Breast epithelium (tissue), 4 donors: ENCODE results near the gene ANTXR1. TPM values are rescaled to one million over a fixed set of nuclear protein-coding genes. Genes with fewer than 3 reads are reported as not detected.

ENCODE experiments used
- DNase-seq, 2 donors: peaks; one replicate each; pipeline ENCODE4 v3.0.0-alpha.2; 2019; ENCODE audit warnings: low spot score in 2 of 2
- H3K27ac ChIP-seq, 2 donors: fragments of 200-600 bp; sonication (generic) in 1 of 2; one replicate each; pipeline ENCODE4 v1.5.1; 2016 to 2019; ENCODE audit warnings: mild to moderate bottlenecking in 1 of 2
- H3K27me3 ChIP-seq, 2 donors: fragments of 200-600 bp; sonication (generic) in 1 of 2; one replicate each; pipeline versions ENCODE4 v1.5.1 to v1.6.0; 2017 to 2019; ENCODE audit warnings: control low read depth in 1 of 2, mild to moderate bottlenecking in 1 of 2
- H3K36me3 ChIP-seq: fragments of 200-600 bp; one replicate; pipeline ENCODE4 v1.5.1; 2019
- H3K4me1 ChIP-seq, 2 donors: fragments of 200-600 bp; sonication (generic); one replicate each; pipeline ENCODE4 v1.5.1; 2016 to 2019; ENCODE audit warnings: control low read depth in 1 of 2
- H3K4me3 ChIP-seq, 3 donors: fragments of 200-600 bp; sonication (generic); 1 replicate in 2 of 3; 2 replicates in 1 of 3; pipeline ENCODE4 v1.5.1; 2016 to 2019; ENCODE audit warnings: mild to moderate bottlenecking in 3 of 3, moderate library complexity in 2 of 3
- H3K9me3 ChIP-seq, 2 donors: fragments of 200-600 bp; sonication (generic) in 1 of 2; one replicate each; pipeline ENCODE4 v1.5.1; 2016 to 2019; ENCODE audit warnings: control low read depth in 1 of 2
- POLR2A ChIP-seq: fragments of 450-650 bp; IDR thresholded peaks from one replicate; pipeline ENCODE4 v1.6.1; 2016; ENCODE audit warnings: antibody characterized with exemption, mild to moderate bottlenecking, moderate library complexity
- POLR2AphosphoS5 ChIP-seq, 3 donors: sonication (generic); formaldehyde crosslinking; IDR thresholded peaks; one replicate each; pipeline ENCODE4 v1.6.1; 2017; ENCODE audit warnings: antibody characterized with exemption in 3 of 3
- intact Hi-C: fragments of 100-400 bp; cut with DNase I; formaldehyde crosslinking; loops from one replicate; pipeline ENCODE4 v1.15.1; 2023; ENCODE audit warnings: low total_unique reads
- total RNA-seq, 3 donors: library from RNA; depleted of rRNA; stranded (reverse); fragments of >200 nt; gene quantifications; one replicate each; pipeline ENCODE4 v1.1.0, GENCODE V29; 2016
- TF ChIP-seq, protein P1 (sequence below), 3 donors: fragments of 450-650 bp; IDR thresholded peaks; one replicate each; pipeline ENCODE4 v1.5.1; 2016 to 2017; ENCODE audit warnings: antibody characterized with exemption in 3 of 3, mild to moderate bottlenecking in 3 of 3, moderate library complexity in 3 of 3

ANTXR1 gene
- total RNA-seq, 3 donors from 2014 or later, result 52.7 to 72.8 (median 68.8) TPM

DNA sequence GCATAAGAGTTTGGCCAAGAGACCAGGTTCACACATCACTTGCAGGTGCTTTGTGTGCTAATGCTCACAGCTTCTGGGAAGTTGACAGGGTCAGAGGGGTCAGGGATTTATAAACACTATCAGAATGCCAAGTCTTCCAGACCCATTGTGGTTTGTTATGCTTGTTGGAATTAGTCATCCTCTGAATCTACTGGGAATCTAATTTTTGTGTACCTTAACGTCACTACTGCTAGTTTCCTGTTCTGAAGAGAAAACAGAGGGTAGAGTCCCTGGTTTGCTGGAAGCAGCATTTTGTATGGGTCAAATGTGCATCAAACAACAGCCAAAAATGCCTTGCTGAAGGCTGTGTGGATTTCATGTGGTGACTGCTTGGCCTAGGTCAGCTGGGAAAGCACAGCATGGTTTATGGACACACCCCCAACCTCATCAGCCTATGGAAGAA is 33.3 kb downstream of the ANTXR1 start:
- no peak for DNase-seq
- Histone ChIP-seq H3K4me1 (no peaks in the 10 kb centered on the region), H3K9me3 (no peaks in the 10 kb centered on the region), H3K36me3 (no peaks in the 10 kb centered on the region), H3K4me3 (no peak overlapping the region), H3K27me3 (no peaks in the 10 kb centered on the region), H3K27ac (peak overlapping the region; percentile 52 to 70)
- TF ChIP-seq POLR2AphosphoS5 (IDR thresholded peaks at IDR 0.05) (no peak), POLR2A (no peak)
- TF ChIP-seq, protein P1, sequence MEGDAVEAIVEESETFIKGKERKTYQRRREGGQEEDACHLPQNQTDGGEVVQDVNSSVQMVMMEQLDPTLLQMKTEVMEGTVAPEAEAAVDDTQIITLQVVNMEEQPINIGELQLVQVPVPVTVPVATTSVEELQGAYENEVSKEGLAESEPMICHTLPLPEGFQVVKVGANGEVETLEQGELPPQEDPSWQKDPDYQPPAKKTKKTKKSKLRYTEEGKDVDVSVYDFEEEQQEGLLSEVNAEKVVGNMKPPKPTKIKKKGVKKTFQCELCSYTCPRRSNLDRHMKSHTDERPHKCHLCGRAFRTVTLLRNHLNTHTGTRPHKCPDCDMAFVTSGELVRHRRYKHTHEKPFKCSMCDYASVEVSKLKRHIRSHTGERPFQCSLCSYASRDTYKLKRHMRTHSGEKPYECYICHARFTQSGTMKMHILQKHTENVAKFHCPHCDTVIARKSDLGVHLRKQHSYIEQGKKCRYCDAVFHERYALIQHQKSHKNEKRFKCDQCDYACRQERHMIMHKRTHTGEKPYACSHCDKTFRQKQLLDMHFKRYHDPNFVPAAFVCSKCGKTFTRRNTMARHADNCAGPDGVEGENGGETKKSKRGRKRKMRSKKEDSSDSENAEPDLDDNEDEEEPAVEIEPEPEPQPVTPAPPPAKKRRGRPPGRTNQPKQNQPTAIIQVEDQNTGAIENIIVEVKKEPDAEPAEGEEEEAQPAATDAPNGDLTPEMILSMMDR (IDR thresholded peaks at IDR 0.05), result no peak
- intact Hi-C loops, result no loop called here

GRCh38 chr2:69047625-69048145 is 34.7 kb downstream of the ANTXR1 start:
- no peak for DNase-seq
- no peak overlapping the region for H3K4me3 ChIP-seq
- intact Hi-C loops, result no loop called here
- TF ChIP-seq, protein P1 (IDR thresholded peaks at IDR 0.05), result no peak
- no peak for TF ChIP-seq POLR2A
- TF ChIP-seq POLR2AphosphoS5 (IDR thresholded peaks at IDR 0.05), result no peak
- H3K9me3 ChIP-seq, result no peaks in the 10 kb centered on the region
- no peaks in the 10 kb centered on the region for H3K4me1 ChIP-seq
- H3K27me3 ChIP-seq, result no peaks in the 10 kb centered on the region
- H3K27ac ChIP-seq, result peak overlapping the region in 1 of 2 donors; percentile 2
- no peaks in the 10 kb centered on the region for H3K36me3 ChIP-seq

GRCh38 chr2:69050802-69051201 is 37.8 kb downstream of the ANTXR1 start:
- Histone ChIP-seq H3K36me3 (no peaks in the 10 kb centered on the region), H3K4me1 (no peaks in the 10 kb centered on the region), H3K27ac (no peak overlapping the region), H3K27me3 (no peaks in the 10 kb centered on the region), H3K9me3 (no peaks in the 10 kb centered on the region), H3K4me3 (no peak overlapping the region)
- no peak for DNase-seq
- intact Hi-C loops, result no loop called here
- TF ChIP-seq, protein P1 (IDR thresholded peaks at IDR 0.05), result no peak
- no peak for TF ChIP-seq POLR2AphosphoS5 (IDR thresholded peaks at IDR 0.05)
- no peak for TF ChIP-seq POLR2A

- Histone ChIP-seq H3K27ac (peak overlapping the region in 1 of 2 donors; percentile 5), H3K36me3 (no peaks in the 10 kb centered on the region), H3K9me3 (no peaks in the 10 kb centered on the region), H3K27me3 (no peaks in the 10 kb centered on the region), H3K4me1 (no peaks in the 10 kb centered on the region), H3K4me3 (no peak overlapping the region)
- no peak for TF ChIP-seq POLR2A
- TF ChIP-seq, protein P1 (IDR thresholded peaks at IDR 0.05), result no peak
- no peak for TF ChIP-seq POLR2AphosphoS5 (IDR thresholded peaks at IDR 0.05)
- DNase-seq, result no peak
- intact Hi-C loops, result no loop called here
Measured at GRCh38 chr2:69053416-69053965, 40.5 kb downstream of the ANTXR1 start.

DNA sequence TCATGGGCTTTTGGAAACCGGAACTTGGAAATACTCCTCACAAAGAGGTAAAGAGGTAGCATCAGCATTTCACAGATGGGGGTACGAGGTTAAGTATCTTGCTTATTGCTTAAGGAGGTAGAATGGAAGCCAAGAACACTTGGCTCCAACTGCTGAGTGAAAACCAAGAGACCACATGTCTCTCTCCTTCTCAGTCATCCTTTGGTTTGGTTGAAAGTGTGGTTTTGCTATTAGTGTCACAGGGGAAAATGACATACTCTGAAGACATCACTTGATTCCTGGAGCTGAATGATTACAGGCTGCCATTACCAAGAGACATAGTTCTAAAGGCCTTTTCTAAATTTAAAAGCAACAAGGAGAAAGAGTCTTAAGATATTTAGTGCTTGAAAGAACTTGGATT is 41.5 kb downstream of the ANTXR1 start:
- peak overlapping the region; percentile 34 to 72 for H3K27ac ChIP-seq
- H3K4me1 ChIP-seq, result no peaks in the 10 kb centered on the region
- no peak for DNase-seq

More for the DNA sequence above, 41.5 kb downstream of the ANTXR1 start:
- TF ChIP-seq POLR2A (no peak), POLR2AphosphoS5 (IDR thresholded peaks at IDR 0.05) (no peak)
- TF ChIP-seq, protein P1 (IDR thresholded peaks at IDR 0.05), result no peak
- intact Hi-C loops, result no loop called here
- H3K9me3 ChIP-seq, result no peaks in the 10 kb centered on the region
- H3K27me3 ChIP-seq, result no peaks in the 10 kb centered on the region
- H3K36me3 ChIP-seq, result no peaks in the 10 kb centered on the region
- H3K4me3 ChIP-seq, result no peak overlapping the region
